SU-DHL-6 (cell line): Measurements from ENCODE around the gene ATP8A2.

Experiments used
- H2AFZ ChIP-seq: fragments of 200-600 bp; sonication (generic); 2 replicates; pipeline ENCODE4 v1.6.1; 2014; ENCODE audit warnings: low read depth, mild to moderate bottlenecking, moderate library complexity, mixed read lengths, antibody characterized with exemption, low read length; ENCODE audit not compliant: severe bottlenecking
- H3F3A ChIP-seq: fragments of 200-600 bp; shearing (Covaris generic); 2 replicates; pipeline ENCODE4 v1.6.0; 2016; ENCODE audit warnings: antibody characterized with exemption, mild to moderate bottlenecking; ENCODE audit not compliant: insufficient read depth
- H3K27ac ChIP-seq: fragments of 200-600 bp; sonication (generic); 2 replicates; pipeline ENCODE4 v1.5.1; 2016; ENCODE audit warnings: low read depth, mild to moderate bottlenecking, low read length, moderate library complexity, mixed read lengths
- H3K27me3 ChIP-seq: fragments of 200-600 bp; sonication (generic), shearing (Covaris generic); 2 replicates; pipeline ENCODE4 v1.6.0; 2014; ENCODE audit warnings: mild to moderate bottlenecking, low read length
- H3K36me3 ChIP-seq: fragments of 200-600 bp; sonication (generic); 2 replicates; pipeline ENCODE4 v1.6.1; 2014; ENCODE audit warnings: mild to moderate bottlenecking, low read length, mixed read lengths
- H3K4me2 ChIP-seq: fragments of 300-600, 200-600 bp; shearing (Covaris generic), sonication (generic); 2 replicates; pipeline ENCODE4 v1.6.0; 2014; ENCODE audit warnings: low read length, low read depth, mild to moderate bottlenecking; ENCODE audit not compliant: poor library complexity, severe bottlenecking
- H3K4me3 ChIP-seq: fragments of 200-600 bp; sonication (generic); 2 replicates; pipeline ENCODE4 v1.5.1; 2014; ENCODE audit warnings: antibody characterized with exemption, low read length, mild to moderate bottlenecking, mixed read lengths; ENCODE audit not compliant: insufficient read depth, poor library complexity, severe bottlenecking
- H3K79me2 ChIP-seq: fragments of 200-600 bp; sonication (generic); 2 replicates; pipeline ENCODE4 v1.6.1; 2014; ENCODE audit warnings: mild to moderate bottlenecking, low read length, moderate library complexity; ENCODE audit not compliant: insufficient read depth
- H3K9ac ChIP-seq: fragments of 200-600 bp; sonication (generic); 2 replicates; pipeline ENCODE4 v1.7.0; 2014; ENCODE audit warnings: mild to moderate bottlenecking, low read length
- H3K9me2 ChIP-seq: fragments of 200-600 bp; sonication (generic); replicated peaks from 2 replicates; pipeline ENCODE4 v1.6.1; 2014; ENCODE audit warnings: low read length; ENCODE audit not compliant: insufficient read depth
- H3K9me3 ChIP-seq: fragments of 200-600 bp; sonication (generic); 2 replicates; pipeline ENCODE4 v1.6.1; 2014; ENCODE audit warnings: low read length, mixed read lengths; ENCODE audit not compliant: insufficient read depth
- H4K20me1 ChIP-seq: fragments of 200-600 bp; sonication (generic); 2 replicates; pipeline ENCODE4 v1.6.1; 2014; ENCODE audit warnings: low read depth, mild to moderate bottlenecking, antibody characterized with exemption, low read length, moderate library complexity, mixed read lengths
- EZH2phosphoT487 ChIP-seq: fragments of 200-600 bp; sonication (generic), shearing (Covaris generic); conservative IDR thresholded peaks from 2 replicates; pipeline ENCODE4 v1.6.1; 2018; ENCODE audit warnings: mild to moderate bottlenecking, antibody characterized with exemption, low read length, moderate library complexity, mixed read lengths
- TF ChIP-seq, protein P1 (sequence below): fragments of 200-600 bp; sonication (generic); IDR thresholded peaks from one replicate; pipeline ENCODE4 v1.5.1; 2017; ENCODE audit warnings: antibody characterized with exemption, mild to moderate bottlenecking, low read length, moderate library complexity; ENCODE audit not compliant: insufficient read depth, poor library complexity, severe bottlenecking

The ATP8A2 gene

DNA sequence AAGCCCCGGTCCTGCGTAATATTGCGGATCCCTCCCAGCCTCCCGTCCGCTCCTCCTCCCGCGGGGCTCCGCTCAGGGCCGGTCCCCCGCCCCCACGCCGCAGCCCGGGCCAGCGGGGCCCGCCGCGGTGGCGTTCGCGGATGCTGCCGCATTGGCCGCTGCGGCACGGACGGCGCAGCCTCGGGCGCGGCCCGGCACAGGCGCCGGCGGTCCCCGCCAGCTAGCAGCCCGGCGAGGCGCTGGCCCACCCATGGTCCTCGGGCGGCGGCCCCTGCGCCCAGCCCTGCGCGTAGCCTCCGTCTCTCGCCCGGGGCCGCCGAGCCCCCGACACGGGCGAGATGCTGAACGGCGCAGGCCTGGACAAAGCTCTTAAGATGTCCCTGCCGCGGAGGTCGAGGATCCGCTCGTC is at the start of gene ATP8A2:
Gene ATP8A2, plus strand, starts transcription at position 100 of the 409 bp plus-strand sequence. Its CDS starts 239 bp downstream, at position 339.
- TF ChIP-seq, protein P1, sequence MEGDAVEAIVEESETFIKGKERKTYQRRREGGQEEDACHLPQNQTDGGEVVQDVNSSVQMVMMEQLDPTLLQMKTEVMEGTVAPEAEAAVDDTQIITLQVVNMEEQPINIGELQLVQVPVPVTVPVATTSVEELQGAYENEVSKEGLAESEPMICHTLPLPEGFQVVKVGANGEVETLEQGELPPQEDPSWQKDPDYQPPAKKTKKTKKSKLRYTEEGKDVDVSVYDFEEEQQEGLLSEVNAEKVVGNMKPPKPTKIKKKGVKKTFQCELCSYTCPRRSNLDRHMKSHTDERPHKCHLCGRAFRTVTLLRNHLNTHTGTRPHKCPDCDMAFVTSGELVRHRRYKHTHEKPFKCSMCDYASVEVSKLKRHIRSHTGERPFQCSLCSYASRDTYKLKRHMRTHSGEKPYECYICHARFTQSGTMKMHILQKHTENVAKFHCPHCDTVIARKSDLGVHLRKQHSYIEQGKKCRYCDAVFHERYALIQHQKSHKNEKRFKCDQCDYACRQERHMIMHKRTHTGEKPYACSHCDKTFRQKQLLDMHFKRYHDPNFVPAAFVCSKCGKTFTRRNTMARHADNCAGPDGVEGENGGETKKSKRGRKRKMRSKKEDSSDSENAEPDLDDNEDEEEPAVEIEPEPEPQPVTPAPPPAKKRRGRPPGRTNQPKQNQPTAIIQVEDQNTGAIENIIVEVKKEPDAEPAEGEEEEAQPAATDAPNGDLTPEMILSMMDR: no peak
- no peak for TF ChIP-seq EZH2phosphoT487
- H3K4me3 ChIP-seq: no peak within 1 kb of the TSS
- no peaks in the 10 kb centered on the region for H3F3A ChIP-seq
- H2AFZ ChIP-seq: no peak within 1 kb of the TSS
- no peaks in the 10 kb centered on the region for H3K79me2 ChIP-seq
- no peak within 1 kb of the TSS for H3K27ac ChIP-seq
- H3K9me3 ChIP-seq: no peaks in the 10 kb centered on the region
- no peak within 1 kb of the TSS for H3K9ac ChIP-seq
- no peaks in the 10 kb centered on the region for H3K36me3 ChIP-seq
- no peak within 1 kb of the TSS for H3K4me2 ChIP-seq
- H3K9me2 ChIP-seq: no peaks in the 10 kb centered on the region
- no peaks in the 10 kb centered on the region for H4K20me1 ChIP-seq
- H3K27me3 ChIP-seq: no peaks in the 10 kb centered on the region

DNA sequence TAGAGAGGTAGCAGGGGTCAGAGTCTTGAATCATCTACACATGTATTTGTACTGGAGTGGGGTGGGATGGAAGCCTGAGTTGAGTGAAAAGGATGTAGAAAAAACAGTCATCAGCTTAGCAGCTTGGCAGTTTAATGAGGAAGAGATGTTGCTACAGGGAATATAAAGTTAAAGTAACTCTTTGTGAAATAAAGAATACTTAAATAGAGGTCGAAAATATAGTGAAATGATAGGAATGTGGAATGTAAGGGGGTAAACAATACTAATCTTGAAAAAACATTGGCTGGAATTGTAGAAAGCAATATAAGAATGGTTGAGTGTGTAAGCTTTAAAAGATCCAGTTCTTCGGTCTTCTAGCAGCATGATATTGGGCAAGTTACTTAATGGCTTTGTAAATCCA is 47.7 kb upstream of the ATP8A2 start:
- TF ChIP-seq EZH2phosphoT487: no peak
- TF ChIP-seq, protein P1: no peak
- H3K79me2 ChIP-seq: peaks cover 6% of the 10 kb centered on the region; the same call in 1 of the 2 replicates
- H3K9me3 ChIP-seq: no peaks in the 10 kb centered on the region
- peaks cover 83% of the 10 kb centered on the region for H3K36me3 ChIP-seq
- H3K9me2 ChIP-seq: no peaks in the 10 kb centered on the region
- no peak overlapping the region for H2AFZ ChIP-seq
- no peak overlapping the region for H3K27ac ChIP-seq
- no peak overlapping the region for H3K9ac ChIP-seq
- H3F3A ChIP-seq: peaks cover 10% of the 10 kb centered on the region; the same call in 1 of the 2 replicates
- no peaks in the 10 kb centered on the region for H3K27me3 ChIP-seq
- H3K4me3 ChIP-seq: no peak overlapping the region
- H3K4me2 ChIP-seq: no peak overlapping the region
- peaks cover 6% of the 10 kb centered on the region for H4K20me1 ChIP-seq

- no peak for TF ChIP-seq EZH2phosphoT487
- TF ChIP-seq, protein P1: no peak
- Histone ChIP-seq H3K79me2 (peaks cover 4% of the 10 kb centered on the region; the same call in 1 of the 2 replicates), H3K4me2 (no peak overlapping the region), H3F3A (0 out of 2 replicates have a peak, but pooled peaks cover 3% of the 10 kb centered on the region), H3K9me3 (no peaks in the 10 kb centered on the region), H3K9ac (no peak overlapping the region), H3K27me3 (no peaks in the 10 kb centered on the region), H2AFZ (no peak overlapping the region), H3K27ac (no peak overlapping the region), H3K9me2 (no peaks in the 10 kb centered on the region), H4K20me1 (no peaks in the 10 kb centered on the region), H3K4me3 (no peak overlapping the region), H3K36me3 (peaks cover 87% of the 10 kb centered on the region)
Observed at GRCh38 chr13:25329706-25330105, 42.1 kb upstream of the ATP8A2 start.
